ENCODE measurements around the gene SSBP2.

SSBP2 gene

DNA sequence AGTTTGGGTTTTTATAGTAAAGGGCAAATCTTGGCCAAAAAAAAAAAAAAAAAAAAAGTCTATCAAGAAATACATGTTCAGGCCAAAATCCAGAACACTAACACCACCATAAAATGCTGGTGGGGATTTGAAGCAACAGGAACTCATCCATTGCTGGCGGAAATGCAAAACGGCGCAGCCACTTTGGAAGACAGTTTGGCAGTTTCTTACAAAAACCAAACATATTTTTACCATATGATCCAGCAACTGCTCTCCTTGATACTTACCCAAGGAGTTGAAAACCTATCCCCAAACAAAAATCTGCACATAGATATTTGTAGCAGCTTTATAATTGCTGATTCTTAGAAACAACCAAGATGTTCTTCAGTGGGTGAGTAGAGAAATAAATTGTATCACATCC, 203.9 kb downstream of the SSBP2 start:
- TF ChIP-seq, protein P1, sequence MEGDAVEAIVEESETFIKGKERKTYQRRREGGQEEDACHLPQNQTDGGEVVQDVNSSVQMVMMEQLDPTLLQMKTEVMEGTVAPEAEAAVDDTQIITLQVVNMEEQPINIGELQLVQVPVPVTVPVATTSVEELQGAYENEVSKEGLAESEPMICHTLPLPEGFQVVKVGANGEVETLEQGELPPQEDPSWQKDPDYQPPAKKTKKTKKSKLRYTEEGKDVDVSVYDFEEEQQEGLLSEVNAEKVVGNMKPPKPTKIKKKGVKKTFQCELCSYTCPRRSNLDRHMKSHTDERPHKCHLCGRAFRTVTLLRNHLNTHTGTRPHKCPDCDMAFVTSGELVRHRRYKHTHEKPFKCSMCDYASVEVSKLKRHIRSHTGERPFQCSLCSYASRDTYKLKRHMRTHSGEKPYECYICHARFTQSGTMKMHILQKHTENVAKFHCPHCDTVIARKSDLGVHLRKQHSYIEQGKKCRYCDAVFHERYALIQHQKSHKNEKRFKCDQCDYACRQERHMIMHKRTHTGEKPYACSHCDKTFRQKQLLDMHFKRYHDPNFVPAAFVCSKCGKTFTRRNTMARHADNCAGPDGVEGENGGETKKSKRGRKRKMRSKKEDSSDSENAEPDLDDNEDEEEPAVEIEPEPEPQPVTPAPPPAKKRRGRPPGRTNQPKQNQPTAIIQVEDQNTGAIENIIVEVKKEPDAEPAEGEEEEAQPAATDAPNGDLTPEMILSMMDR (conservative IDR thresholded peaks at IDR 0.05; ENCODE audit: low read length): no peak
- H3K4me3 ChIP-seq (ENCODE audit: low read length): no peak overlapping the region
- no peak for DNase-seq (ENCODE audit: low read depth)

DNA sequence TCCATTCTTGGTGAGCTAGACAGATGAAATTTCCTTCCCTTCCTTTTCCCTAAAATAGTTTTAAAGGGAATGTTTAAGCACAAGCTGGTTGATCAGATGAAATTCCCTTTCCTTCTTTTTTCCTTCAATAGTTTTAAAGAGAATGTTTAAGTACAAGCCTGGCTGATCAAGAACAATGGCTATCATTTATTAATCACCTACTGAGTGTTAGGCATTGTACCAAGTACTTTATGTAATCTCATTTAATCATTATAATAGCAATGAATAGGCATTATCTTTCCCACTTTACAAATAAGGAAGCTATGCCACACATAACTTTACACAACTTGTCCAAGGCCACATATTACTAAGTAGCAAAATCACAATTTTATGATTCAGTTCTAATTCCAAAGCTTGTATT, 205.0 kb downstream of the SSBP2 start:
- TF ChIP-seq, protein P1 (conservative IDR thresholded peaks at IDR 0.05; ENCODE audit: low read length): no peak
- DNase-seq (ENCODE audit: low read depth): no peak
- H3K4me3 ChIP-seq (ENCODE audit: low read length): no peak overlapping the region

DNA sequence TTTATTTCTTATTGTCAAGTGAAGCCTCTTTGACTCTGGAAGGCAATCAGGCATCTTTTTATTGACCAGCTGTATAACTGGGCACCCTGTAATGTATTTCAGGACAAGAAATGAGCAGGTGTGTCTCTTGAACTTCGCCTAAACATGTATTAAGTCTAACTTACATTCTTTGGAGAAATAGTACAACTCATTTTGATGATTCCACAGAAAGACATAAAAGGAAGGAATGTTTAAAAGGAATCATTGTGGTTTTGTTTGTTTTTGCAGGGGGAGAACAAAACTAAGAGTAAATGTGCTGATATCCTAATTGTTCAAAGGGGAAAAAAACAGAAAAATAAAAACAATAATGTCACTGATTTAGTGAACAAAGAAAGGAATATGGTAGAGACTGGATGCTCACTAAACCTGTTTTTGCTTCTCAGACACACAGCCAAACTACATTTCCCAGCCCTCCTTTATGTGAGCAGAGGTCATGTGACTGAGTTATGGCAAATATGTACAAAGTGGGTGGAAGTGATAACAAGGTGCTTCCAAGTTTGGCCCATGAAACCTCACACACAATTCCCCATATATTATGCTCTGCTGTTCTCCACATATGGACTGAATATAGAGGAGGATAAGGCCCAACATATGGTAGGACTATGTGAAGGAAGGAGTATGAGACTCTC, 206.4 kb downstream of the SSBP2 start:
- peak; percentile 3 for DNase-seq (ENCODE audit: low read depth)
- TF ChIP-seq, protein P1 (conservative IDR thresholded peaks at IDR 0.05; ENCODE audit: low read length): no peak

DNA sequence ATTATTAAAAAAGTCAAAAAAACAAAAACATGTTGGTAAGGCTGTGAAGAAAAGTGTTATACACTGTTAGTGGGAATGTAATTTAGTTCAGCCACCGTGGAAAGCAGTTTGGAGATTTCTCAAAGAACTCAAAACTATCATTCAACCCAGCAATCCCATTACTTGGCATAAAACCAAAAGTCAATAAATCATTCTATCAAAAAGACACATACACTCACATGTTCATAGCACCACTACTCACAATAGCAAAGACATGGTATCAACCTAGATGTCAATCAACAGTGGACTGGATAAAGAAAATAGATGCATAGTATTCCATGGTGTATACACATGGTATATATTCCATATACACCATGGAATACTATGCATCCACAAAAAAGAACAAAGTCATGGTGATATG, 208.7 kb downstream of the SSBP2 start:
- H3K4me3 ChIP-seq (ENCODE audit: low read length): no peak overlapping the region
- TF ChIP-seq, protein P1 (conservative IDR thresholded peaks at IDR 0.05; ENCODE audit: low read length): no peak
- DNase-seq (ENCODE audit: low read depth): no peak

More for the DNA sequence above, 206.4 kb downstream of the SSBP2 start:
- H3K4me3 ChIP-seq (ENCODE audit: low read length): no peak overlapping the region

DNA sequence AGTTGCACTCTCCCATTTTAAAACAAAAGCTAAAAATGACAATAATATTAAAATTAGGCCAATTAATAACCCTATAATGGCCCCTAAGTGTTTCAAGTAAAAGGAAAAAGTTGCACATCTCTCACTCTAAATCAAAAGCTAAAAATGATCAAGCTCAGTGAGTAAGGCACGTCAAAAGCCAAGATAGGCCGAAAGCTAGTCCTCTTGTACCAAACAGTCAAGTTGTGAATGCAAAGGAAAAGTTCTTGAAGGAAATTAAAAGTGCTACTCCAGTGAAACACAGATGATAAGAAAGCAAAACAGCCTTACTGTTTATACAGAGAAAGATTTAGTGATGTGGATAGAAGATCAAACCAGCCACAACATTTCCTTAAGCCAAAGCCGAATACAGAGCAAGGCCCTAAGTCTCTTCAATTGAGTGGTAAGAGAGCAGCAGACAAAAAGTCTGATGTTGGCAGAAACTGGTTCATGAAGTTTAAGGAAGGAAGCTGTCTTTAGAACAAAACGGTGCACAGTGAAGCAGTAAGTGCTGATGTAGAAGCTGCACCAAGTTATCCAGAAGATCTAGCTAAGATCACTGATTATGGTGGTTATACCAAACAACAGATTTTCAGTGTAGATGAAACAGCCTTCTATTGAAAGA, 212.9 kb downstream of the SSBP2 start:
- no peak overlapping the region for H3K4me3 ChIP-seq (ENCODE audit: low read length)
- TF ChIP-seq, protein P1 (conservative IDR thresholded peaks at IDR 0.05; ENCODE audit: low read length): no peak
- DNase-seq (ENCODE audit: low read depth): no peak

DNA sequence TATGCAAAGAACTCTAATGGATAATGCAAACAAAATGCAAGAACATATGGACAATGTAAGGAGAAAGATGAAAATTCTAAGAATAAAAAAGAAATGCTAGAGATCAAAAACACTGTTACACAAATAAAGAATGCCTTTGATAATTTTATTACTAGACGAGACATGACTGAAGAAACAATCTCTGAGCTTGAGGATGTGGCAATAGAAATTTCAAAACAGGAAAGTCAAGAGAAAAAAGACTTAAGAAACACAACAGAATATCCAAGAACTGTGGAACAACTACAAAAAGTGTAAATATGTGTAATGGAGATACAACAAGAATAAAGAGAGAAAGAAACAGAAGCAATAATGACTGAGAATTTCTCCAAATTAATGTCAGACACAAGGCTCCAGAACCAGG, 216.5 kb downstream of the SSBP2 start:
- no peak overlapping the region for H3K4me3 ChIP-seq (ENCODE audit: low read length)
- TF ChIP-seq, protein P1 (conservative IDR thresholded peaks at IDR 0.05; ENCODE audit: low read length): no peak
- peak; percentile 11 for DNase-seq (ENCODE audit: low read depth)
